Mesenchymal stem cell (in vitro differentiated cells and primary cell): Measurements from ENCODE around the gene CPNE4.

Experiments used
- DNase-seq: peaks from one replicate; pipeline ENCODE4 v3.0.0-alpha.2; 2013
- H2AFZ ChIP-seq: one replicate; pipeline ENCODE4 v1.6.1; 2013; ENCODE audit warnings: low read depth, mild to moderate bottlenecking, control low read depth, inconsistent platforms, low read length, moderate library complexity
- H2AK5ac ChIP-seq: 2 replicates; pipeline ENCODE4 v1.6.1; 2013; ENCODE audit warnings: low read length, moderate library complexity, mild to moderate bottlenecking, inconsistent platforms; ENCODE audit not compliant: severe bottlenecking
- H2BK120ac ChIP-seq: one replicate; pipeline ENCODE4 v1.6.1; 2013; ENCODE audit warnings: low read depth, mild to moderate bottlenecking, inconsistent platforms, low read length, moderate library complexity
- H2BK12ac ChIP-seq, 2 experiments: one replicate each; pipeline ENCODE4 v1.6.1; 2013; ENCODE audit warnings: inconsistent platforms in 2 of 2, low read length in 2 of 2, mild to moderate bottlenecking in 2 of 2, moderate library complexity in 2 of 2, control low read depth in 1 of 2
- H2BK15ac ChIP-seq: one replicate; pipeline ENCODE4 v1.6.1; 2013; ENCODE audit warnings: mild to moderate bottlenecking, low read depth, inconsistent platforms; ENCODE audit not compliant: poor library complexity, severe bottlenecking
- H2BK5ac ChIP-seq: 2 replicates; pipeline ENCODE4 v1.6.1; 2013; ENCODE audit warnings: low read depth, mild to moderate bottlenecking, low read length, control low read depth, inconsistent platforms; ENCODE audit not compliant: poor library complexity, severe bottlenecking
- H3K14ac ChIP-seq, 2 experiments: one replicate each; pipeline ENCODE4 v1.6.1; 2013; ENCODE audit warnings: inconsistent platforms in 2 of 2, low read length in 2 of 2, control low read depth in 1 of 2, mild to moderate bottlenecking in 1 of 2, moderate library complexity in 1 of 2
- H3K18ac ChIP-seq, 2 experiments: one replicate each; pipeline ENCODE4 v1.6.1; 2013; ENCODE audit warnings: inconsistent platforms in 2 of 2, low read length in 2 of 2, control low read depth in 1 of 2, low read depth in 1 of 2, mild to moderate bottlenecking in 1 of 2
- H3K23ac ChIP-seq, 2 experiments: one replicate each; pipeline ENCODE4 v1.6.1; 2013; ENCODE audit warnings: inconsistent platforms in 2 of 2, low read length in 2 of 2, mild to moderate bottlenecking in 2 of 2, moderate library complexity in 2 of 2, control low read depth in 1 of 2
- H3K27ac ChIP-seq: 2 replicates; pipeline ENCODE4 v1.5.1; 2013; ENCODE audit warnings: mild to moderate bottlenecking, moderate library complexity, low read length, control low read depth, inconsistent platforms; ENCODE audit not compliant: poor library complexity, severe bottlenecking
- H3K27me3 ChIP-seq, 2 experiments: 2 replicates each; pipeline versions ENCODE4 v1.6.1 to v1.7.0; 2013; ENCODE audit warnings: low read length in 2 of 2, mild to moderate bottlenecking in 2 of 2, moderate library complexity in 2 of 2, control low read depth in 1 of 2, inconsistent platforms in 1 of 2; ENCODE audit not compliant: control insufficient read depth in 1 of 2, insufficient read depth in 1 of 2
- H3K36me3 ChIP-seq, 2 experiments: 2 replicates each; pipeline versions ENCODE4 v1.6.1 to v1.7.0; 2013; ENCODE audit warnings: low read length in 2 of 2, control low read depth in 1 of 2, inconsistent platforms in 1 of 2, low read depth in 1 of 2, mild to moderate bottlenecking in 1 of 2; ENCODE audit not compliant: insufficient read depth in 2 of 2, control insufficient read depth in 1 of 2
- H3K4ac ChIP-seq, 2 experiments: one replicate each; pipeline ENCODE4 v1.6.1; 2013; ENCODE audit warnings: inconsistent platforms in 2 of 2, low read length in 2 of 2, mild to moderate bottlenecking in 2 of 2, moderate library complexity in 2 of 2, control low read depth in 1 of 2, low read depth in 1 of 2
- H3K4me1 ChIP-seq: 2 replicates; pipeline ENCODE4 v1.6.1; 2013; ENCODE audit warnings: low read depth, low read length, control low read depth; ENCODE audit not compliant: control insufficient read depth, insufficient read depth
- H3K4me2 ChIP-seq: 2 replicates; pipeline ENCODE4 v1.6.1; 2013; ENCODE audit warnings: low read length, mild to moderate bottlenecking, inconsistent platforms; ENCODE audit not compliant: poor library complexity, severe bottlenecking
- H3K4me3 ChIP-seq, 2 experiments: 2 replicates each; pipeline versions ENCODE4 v1.5.1 to v1.7.0; 2013; ENCODE audit warnings: low read length in 2 of 2, mild to moderate bottlenecking in 2 of 2, control low read depth in 1 of 2, low read depth in 1 of 2; ENCODE audit not compliant: insufficient read depth in 1 of 2
- H3K79me1 ChIP-seq: replicated peaks from 2 replicates; pipeline ENCODE4 v1.6.1; 2013; ENCODE audit warnings: mild to moderate bottlenecking, control low read depth, low read length, inconsistent platforms; ENCODE audit not compliant: poor library complexity, severe bottlenecking
- H3K9ac ChIP-seq: 2 replicates; pipeline ENCODE4 v1.7.0; 2013; ENCODE audit warnings: mild to moderate bottlenecking, low read length, moderate library complexity
- H3K9me3 ChIP-seq: 2 replicates; pipeline ENCODE4 v1.7.0; 2013; ENCODE audit warnings: mild to moderate bottlenecking, low read length; ENCODE audit not compliant: control insufficient read depth
- H4K8ac ChIP-seq: one replicate; pipeline ENCODE4 v1.6.1; 2013; ENCODE audit warnings: inconsistent platforms, mild to moderate bottlenecking, low read length, moderate library complexity
- H4K91ac ChIP-seq: one replicate; pipeline ENCODE4 v1.6.1; 2013; ENCODE audit warnings: mild to moderate bottlenecking, low read length, inconsistent platforms
- WGBS: methylation state at CpG from one replicate; pipeline ENCODE4 v1.1.7; 2013; ENCODE audit warnings: mixed read lengths; 5-methylcytosine and 5-hydroxymethylcytosine counted together

Gene CPNE4

GRCh38 chr3:131948806-131949205, 86.0 kb downstream of the CPNE4 start:
- WGBS: no CpG with 5 or more reads among the region's 1 CpG
- no peak for DNase-seq
- Histone ChIP-seq H2BK12ac (no peak overlapping the region), H3K27ac (no peak overlapping the region), H4K91ac (no peak overlapping the region), H3K4ac (no peak overlapping the region), H3K9me3 (no peaks in the 10 kb centered on the region), H3K14ac (no peak overlapping the region), H3K18ac (no peak overlapping the region), H3K79me1 (no peaks in the 10 kb centered on the region), H3K27me3 (peaks cover 0 to 3% of the 10 kb centered on the region in 2 experiments), H2BK120ac (no peak overlapping the region), H2BK15ac (no peak overlapping the region), H3K36me3 (no peaks in the 10 kb centered on the region), H3K4me1 (no peaks in the 10 kb centered on the region), H2AFZ (no peak overlapping the region), H3K4me3 (no peak overlapping the region), H4K8ac (no peak overlapping the region), H3K23ac (no peak overlapping the region), H2AK5ac (no peak overlapping the region), H2BK5ac (no peak overlapping the region), H3K4me2 (no peak overlapping the region), H3K9ac (no peak overlapping the region)

GRCh38 chr3:131944676-131945075, 90.1 kb downstream of the CPNE4 start:
- Histone ChIP-seq H2BK120ac (no peak overlapping the region), H3K79me1 (no peaks in the 10 kb centered on the region)
- no CpG with 5 or more reads among the region's 1 CpG for WGBS

GRCh38 chr3:131933665-131934064, 101.1 kb downstream of the CPNE4 start:
- WGBS: 86% methylated on average over 2 of the region's 3 CpGs
- Histone ChIP-seq H3K27ac (no peak overlapping the region), H3K4ac (no peak overlapping the region), H3K79me1 (no peaks in the 10 kb centered on the region), H3K27me3 (no peaks in the 10 kb centered on the region), H4K91ac (no peak overlapping the region), H3K36me3 (no peaks in the 10 kb centered on the region), H3K14ac (no peak overlapping the region), H3K4me3 (no peak overlapping the region), H3K4me1 (no peaks in the 10 kb centered on the region), H3K18ac (no peak overlapping the region), H2BK15ac (no peak overlapping the region), H4K8ac (no peak overlapping the region), H2AFZ (no peak overlapping the region), H3K9me3 (peaks cover 17% of the 10 kb centered on the region), H2AK5ac (no peak overlapping the region), H3K9ac (no peak overlapping the region), H2BK12ac (no peak overlapping the region), H3K4me2 (no peak overlapping the region), H3K23ac (no peak overlapping the region), H2BK120ac (no peak overlapping the region), H2BK5ac (no peak overlapping the region)
- no peak for DNase-seq

More at GRCh38 chr3:131944676-131945075, 90.1 kb downstream of the CPNE4 start:
- H3K18ac ChIP-seq: no peak overlapping the region
- H3K23ac ChIP-seq: no peak overlapping the region
- H2BK15ac ChIP-seq: no peak overlapping the region
- H3K4me3 ChIP-seq: no peak overlapping the region
- H3K27ac ChIP-seq: no peak overlapping the region
- H4K8ac ChIP-seq: no peak overlapping the region
- no peaks in the 10 kb centered on the region for H3K36me3 ChIP-seq
- H3K4me2 ChIP-seq: no peak overlapping the region
- H2BK5ac ChIP-seq: no peak overlapping the region
- no peak overlapping the region for H3K4ac ChIP-seq
- no peaks in the 10 kb centered on the region for H3K9me3 ChIP-seq
- H2BK12ac ChIP-seq: no peak overlapping the region
- no peak overlapping the region for H3K9ac ChIP-seq
- H3K14ac ChIP-seq: no peak overlapping the region
- H4K91ac ChIP-seq: no peak overlapping the region
- no peak overlapping the region for H2AFZ ChIP-seq
- DNase-seq: no peak
- H2AK5ac ChIP-seq: no peak overlapping the region
- H3K4me1 ChIP-seq: no peaks in the 10 kb centered on the region
- H3K27me3 ChIP-seq: peaks cover 0 to 3% of the 10 kb centered on the region in 2 experiments

- DNase-seq: no peak
- Histone ChIP-seq H3K9ac (no peak overlapping the region), H3K14ac (peak overlapping the region in 1 of 2 experiments; percentile 15), H2BK12ac (no peak overlapping the region), H3K4me3 (no peak overlapping the region), H3K4ac (no peak overlapping the region), H2AFZ (no peak overlapping the region), H2BK120ac (no peak overlapping the region), H3K18ac (no peak overlapping the region), H4K91ac (no peak overlapping the region), H3K4me2 (no peak overlapping the region), H2BK15ac (no peak overlapping the region), H4K8ac (no peak overlapping the region), H3K9me3 (no peaks in the 10 kb centered on the region), H3K36me3 (no peaks in the 10 kb centered on the region), H3K23ac (no peak overlapping the region), H3K27me3 (peaks cover 0 to 4% of the 10 kb centered on the region in 2 experiments), H3K4me1 (no peaks in the 10 kb centered on the region), H3K27ac (no peak overlapping the region), H3K79me1 (no peaks in the 10 kb centered on the region), H2BK5ac (no peak overlapping the region), H2AK5ac (no peak overlapping the region)
- 80% methylated on average over 2 of the region's 2 CpGs for WGBS
Observed at GRCh38 chr3:131928593-131928992, 106.2 kb downstream of the CPNE4 start.
